Esophagus muscularis mucosa (tissue), 4 donors: ENCODE data around the gene CLCN7.

Experiments
- EP300 ChIP-seq: sonication (generic); formaldehyde crosslinking; IDR thresholded peaks from one replicate; pipeline ENCODE4 v1.6.1; 2017; ENCODE audit warnings: antibody characterized with exemption
- POLR2A ChIP-seq: fragments of 450-650 bp; IDR thresholded peaks from one replicate; pipeline ENCODE4 v1.6.1; 2017; ENCODE audit warnings: antibody characterized with exemption, moderate library complexity, mild to moderate bottlenecking, low read depth
- POLR2AphosphoS5 ChIP-seq, 2 donors: sonication (generic); formaldehyde crosslinking; IDR thresholded peaks; one replicate each; pipeline ENCODE4 v1.6.1; 2017; ENCODE audit warnings: antibody characterized with exemption in 2 of 2
- TF ChIP-seq, protein P1 (sequence below), 3 experiments: fragments of 200-600 bp in 2 of 3; fragments of 450-650 bp in 1 of 3; sonication (generic) in 2 of 3; IDR thresholded peaks; one replicate each; pipeline ENCODE4 v1.5.1; 2017 to 2019; ENCODE audit warnings: antibody characterized with exemption in 3 of 3, mild to moderate bottlenecking in 2 of 3, moderate library complexity in 1 of 3

GRCh38 chr16:1524366-1524765 lies 49.5 kb upstream of the CLCN7 start:
- TF ChIP-seq, protein P1, sequence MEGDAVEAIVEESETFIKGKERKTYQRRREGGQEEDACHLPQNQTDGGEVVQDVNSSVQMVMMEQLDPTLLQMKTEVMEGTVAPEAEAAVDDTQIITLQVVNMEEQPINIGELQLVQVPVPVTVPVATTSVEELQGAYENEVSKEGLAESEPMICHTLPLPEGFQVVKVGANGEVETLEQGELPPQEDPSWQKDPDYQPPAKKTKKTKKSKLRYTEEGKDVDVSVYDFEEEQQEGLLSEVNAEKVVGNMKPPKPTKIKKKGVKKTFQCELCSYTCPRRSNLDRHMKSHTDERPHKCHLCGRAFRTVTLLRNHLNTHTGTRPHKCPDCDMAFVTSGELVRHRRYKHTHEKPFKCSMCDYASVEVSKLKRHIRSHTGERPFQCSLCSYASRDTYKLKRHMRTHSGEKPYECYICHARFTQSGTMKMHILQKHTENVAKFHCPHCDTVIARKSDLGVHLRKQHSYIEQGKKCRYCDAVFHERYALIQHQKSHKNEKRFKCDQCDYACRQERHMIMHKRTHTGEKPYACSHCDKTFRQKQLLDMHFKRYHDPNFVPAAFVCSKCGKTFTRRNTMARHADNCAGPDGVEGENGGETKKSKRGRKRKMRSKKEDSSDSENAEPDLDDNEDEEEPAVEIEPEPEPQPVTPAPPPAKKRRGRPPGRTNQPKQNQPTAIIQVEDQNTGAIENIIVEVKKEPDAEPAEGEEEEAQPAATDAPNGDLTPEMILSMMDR (IDR thresholded peaks at IDR 0.05), result no peak
- no peak for TF ChIP-seq POLR2AphosphoS5 (IDR thresholded peaks at IDR 0.05)
- TF ChIP-seq POLR2A, result no peak
- TF ChIP-seq EP300, result no peak
